ENCODE results near the gene MED13L. TPM values are rescaled to one million over a fixed set of nuclear protein-coding genes. Genes with fewer than 3 reads are reported as not detected.
A peak's percentile ranks its signal among the peaks of the same experiment; 100 is the strongest.

MED13L gene
- total RNA-seq, 2 donors from 2014 or later = 121 to 142 TPM

- Mint-ChIP-seq H3K9me3 (no peaks in the 10 kb centered on the region), H3K4me3 (no peak overlapping the region), H3K4me1 (ENCODE audit: low read depth in 2 of 2) (no peaks in the 10 kb centered on the region), H3K27me3 (peaks cover 29 to 41% of the 10 kb centered on the region in 2 donors), H3K36me3 (no peaks in the 10 kb centered on the region), H3K27ac (no peak overlapping the region)
- DNase-seq (ENCODE audit: low spot score) (no peak), ATAC-seq (no peak)
Observed at GRCh38 chr12:115920395-115921183, 356.9 kb downstream of the MED13L start.

GRCh38 chr12:115918763-115919162 is 358.7 kb downstream of the MED13L start:
- Mint-ChIP-seq H3K4me3 (no peak overlapping the region), H3K27ac (no peak overlapping the region), H3K4me1 (ENCODE audit: low read depth in 2 of 2) (no peaks in the 10 kb centered on the region), H3K27me3 (peaks cover 29 to 33% of the 10 kb centered on the region in 2 donors), H3K36me3 (no peaks in the 10 kb centered on the region), H3K9me3 (no peaks in the 10 kb centered on the region)
- ATAC-seq (no peak), DNase-seq (ENCODE audit: low spot score) (no peak)

- H3K4me1 Mint-ChIP-seq (ENCODE audit: low read depth in 2 of 2) = no peaks in the 10 kb centered on the region
- peaks cover 36 to 39% of the 10 kb centered on the region in 2 donors for H3K27me3 Mint-ChIP-seq
- DNase-seq (ENCODE audit: low spot score) (peak; percentile 69), ATAC-seq (peak; percentile 57 to 78)
- no peak overlapping the region for H3K27ac Mint-ChIP-seq
- H3K36me3 Mint-ChIP-seq = no peaks in the 10 kb centered on the region
- no peak overlapping the region for H3K4me3 Mint-ChIP-seq
- H3K9me3 Mint-ChIP-seq = no peaks in the 10 kb centered on the region
Observed at GRCh38 chr12:115916910-115917668, 360.4 kb downstream of the MED13L start.

GRCh38 chr12:115914122-115914521 is 363.4 kb downstream of the MED13L start:
- no peaks in the 10 kb centered on the region for H3K36me3 Mint-ChIP-seq
- no peak overlapping the region for H3K27ac Mint-ChIP-seq
- peaks cover 29 to 32% of the 10 kb centered on the region in 2 donors for H3K27me3 Mint-ChIP-seq
- no peak overlapping the region for H3K4me3 Mint-ChIP-seq
- no peaks in the 10 kb centered on the region for H3K4me1 Mint-ChIP-seq (ENCODE audit: low read depth in 2 of 2)
- no peaks in the 10 kb centered on the region for H3K9me3 Mint-ChIP-seq
- ATAC-seq (no peak), DNase-seq (ENCODE audit: low spot score) (no peak)

GRCh38 chr12:115912440-115912839 is 365.1 kb downstream of the MED13L start:
- Mint-ChIP-seq H3K9me3 (no peaks in the 10 kb centered on the region), H3K4me1 (ENCODE audit: low read depth in 2 of 2) (no peaks in the 10 kb centered on the region), H3K27ac (no peak overlapping the region), H3K27me3 (peaks cover 17 to 25% of the 10 kb centered on the region in 2 donors), H3K4me3 (no peak overlapping the region), H3K36me3 (no peaks in the 10 kb centered on the region)
- ATAC-seq (no peak), DNase-seq (ENCODE audit: low spot score) (no peak)

GRCh38 chr12:115911360-115911759 is 366.1 kb downstream of the MED13L start:
- Mint-ChIP-seq H3K4me1 (ENCODE audit: low read depth in 2 of 2) (no peaks in the 10 kb centered on the region), H3K4me3 (no peak overlapping the region), H3K27me3 (peaks cover 20% of the 10 kb centered on the region in 2 donors), H3K36me3 (no peaks in the 10 kb centered on the region), H3K27ac (no peak overlapping the region), H3K9me3 (no peaks in the 10 kb centered on the region)
- ATAC-seq = no peak
- no peak for DNase-seq (ENCODE audit: low spot score)

- Mint-ChIP-seq H3K4me1 (ENCODE audit: low read depth in 2 of 2) (no peaks in the 10 kb centered on the region), H3K27ac (no peak overlapping the region), H3K27me3 (peaks cover 21 to 27% of the 10 kb centered on the region in 2 donors), H3K9me3 (no peaks in the 10 kb centered on the region), H3K4me3 (no peak overlapping the region), H3K36me3 (no peaks in the 10 kb centered on the region)
- no peak for ATAC-seq
- no peak for DNase-seq (ENCODE audit: low spot score)
Observed at GRCh38 chr12:115910057-115910456, 367.4 kb downstream of the MED13L start.

Data from natural killer cell treated with Interleukin-12 subunit alpha and Interleukin-12 subunit beta and Interleukin-15 and Interleukin-18, amount 100 ng/mL, for 72 hours (primary cell).